Head of caudate nucleus (tissue), 42 donors: ENCODE results near the gene KRT83.

Source experiments
- DNase-seq, 42 donors: peaks; one replicate each; pipeline versions ENCODE4 v3.0.0 to v3.0.0-alpha.2; 2020 to 2021; ENCODE audit warnings: mixed read lengths in 7 of 42
- intact Hi-C: fragments of 100-400 bp; cut with DNase I; formaldehyde crosslinking; loops from one replicate; pipeline ENCODE4 v1.15.0; 2022

KRT83 gene

GRCh38 chr12:52320784-52321400 is at the start of gene KRT83:
Gene KRT83 (minus strand): TSS chr12:52321398. CDS start chr12:52321335, 63 bp downstream.
- no peak for DNase-seq
- intact Hi-C loops, result no loop called here

GRCh38 chr12:52369809-52370208 is 48.6 kb upstream of the KRT83 start:
- intact Hi-C loops, result no loop called here
- no peak for DNase-seq

GRCh38 chr12:52369211-52369610 is 48.0 kb upstream of the KRT83 start:
- intact Hi-C loops, result no loop called here
- peak in 2 of 42 donors; percentile 15 to 35 for DNase-seq

- no peak for DNase-seq
- intact Hi-C loops, result no loop called here
Observed at GRCh38 chr12:52368508-52368907, 47.3 kb upstream of the KRT83 start.

- DNase-seq, result no peak
- intact Hi-C loops, result no loop called here
Observed at GRCh38 chr12:52367876-52368275, 46.7 kb upstream of the KRT83 start.

- intact Hi-C loops, result no loop called here
- DNase-seq, result no peak
Observed at GRCh38 chr12:52366738-52367485, 45.7 kb upstream of the KRT83 start, which contains the start of gene KRT85. Gene KRT85 (minus strand): TSS chr12:52367481. CDS start chr12:52367405, 76 bp downstream.

GRCh38 chr12:52364901-52365489 is 43.8 kb upstream of the KRT83 start:
- intact Hi-C loops, result no loop called here
- DNase-seq, result no peak

GRCh38 chr12:52364061-52364460 is 42.9 kb upstream of the KRT83 start:
- intact Hi-C loops, result no loop called here
- no peak for DNase-seq

GRCh38 chr12:52363111-52363679 is 42.0 kb upstream of the KRT83 start:
- no peak for DNase-seq

GRCh38 chr12:52362118-52362726 is 41.0 kb upstream of the KRT83 start:
- DNase-seq, result no peak
- intact Hi-C loops, result no loop called here

More at GRCh38 chr12:52363111-52363679, 42.0 kb upstream of the KRT83 start:
- intact Hi-C loops, result no loop called here

- DNase-seq, result no peak
- intact Hi-C loops, result no loop called here
Observed at GRCh38 chr12:52361553-52361952, 40.4 kb upstream of the KRT83 start.

GRCh38 chr12:52360663-52361271 is 39.6 kb upstream of the KRT83 start:
- intact Hi-C loops, result no loop called here
- peak in 1 of 42 donors; percentile 27 for DNase-seq

- no peak for DNase-seq
- intact Hi-C loops, result no loop called here
Observed at GRCh38 chr12:52360106-52360662, 39.0 kb upstream of the KRT83 start.

- intact Hi-C loops, result no loop called here
Observed at GRCh38 chr12:52359621-52360061, 38.4 kb upstream of the KRT83 start.

GRCh38 chr12:52358575-52359350 is 37.6 kb upstream of the KRT83 start:
- peak in 2 of 42 donors; percentile 9 to 18 for DNase-seq
- intact Hi-C loops, result no loop called here

More at GRCh38 chr12:52359621-52360061, 38.4 kb upstream of the KRT83 start:
- DNase-seq, result peak in 3 of 42 donors; percentile 1 to 19 (median 9)

- peak in 1 of 42 donors; percentile 9 for DNase-seq
- intact Hi-C loops, result no loop called here
Observed at GRCh38 chr12:52356762-52357580, 35.8 kb upstream of the KRT83 start.
